HEK293 (cell line): ENCODE data around the gene TGFB3.

Source experiments
- CTCF ChIA-PET: fragments of 350-600 bp; formaldehyde crosslinking; extraction: SDS; loops from one replicate; lab custom pipeline; 2021; ENCODE audit warnings: antibody characterized with exemption; lab: Yijun Ruan, JAX
- POLR2A ChIA-PET: fragments of 300-600 bp; formaldehyde crosslinking; extraction: SDS; loops from one replicate; lab custom pipeline; 2020; ENCODE audit warnings: antibody characterized with exemption, inconsistent platforms; lab: Yijun Ruan, JAX
- H3K27ac ChIP-seq: fragments of 200-500 bp; sonication (Bioruptor generic); 2 replicates; pipeline ENCODE4 v1.5.1; 2014; ENCODE audit warnings: low read depth, low read length, control low read depth, inconsistent platforms; ENCODE audit errors: extremely low read depth
- H3K36me3 ChIP-seq, 2 experiments: fragments of 200-500 bp in 1 of 2; sonication (Bioruptor generic) in 1 of 2; 1 replicate in 1 of 2; 2 replicates in 1 of 2; pipeline ENCODE4 v1.5.1; 2014 to 2017; ENCODE audit warnings: inconsistent platforms in 2 of 2, low read length in 2 of 2; ENCODE audit not compliant: control insufficient read depth in 2 of 2, insufficient read depth in 1 of 2
- H3K4me1 ChIP-seq: fragments of 200-500 bp; sonication (Bioruptor generic); 2 replicates; pipeline ENCODE4 v1.5.1; 2014; ENCODE audit warnings: mild to moderate bottlenecking, low read length, inconsistent platforms; ENCODE audit not compliant: control insufficient read depth, insufficient read depth
- H3K4me3 ChIP-seq: 2 replicates; pipeline ENCODE4 v1.5.1; 2011; ENCODE audit warnings: low read depth, mild to moderate bottlenecking, control low read depth, low read length, moderate library complexity
- H3K9me3 ChIP-seq: fragments of 200-500 bp; sonication (Bioruptor generic); 2 replicates; pipeline ENCODE4 v1.5.1; 2014; ENCODE audit warnings: low read depth, low read length, inconsistent platforms; ENCODE audit not compliant: control insufficient read depth, insufficient read depth
- ATF2 ChIP-seq: fragments of 450-650 bp; formaldehyde crosslinking; IDR thresholded peaks from 2 replicates; pipeline ENCODE4 v1.5.1; 2016; ENCODE audit warnings: missing biosample characterization, missing genetic modification characterization, low read depth
- BCL6B ChIP-seq: fragments of 450-650 bp; formaldehyde crosslinking; IDR thresholded peaks from 2 replicates; pipeline ENCODE4 v1.5.1; 2017; ENCODE audit warnings: missing biosample characterization, missing genetic modification characterization
- OSR2 ChIP-seq: fragments of 450-650 bp; formaldehyde crosslinking; IDR thresholded peaks from 2 replicates; pipeline ENCODE4 v1.5.1; 2016; ENCODE audit warnings: missing biosample characterization, missing genetic modification characterization
- SETDB1 ChIP-seq: IDR thresholded peaks from one replicate; pipeline ENCODE4 v1.6.1; 2017; ENCODE audit warnings: mild to moderate bottlenecking, low read length, moderate library complexity, mixed read lengths; ENCODE audit not compliant: insufficient read length
- TCF7L2 ChIP-seq: IDR thresholded peaks from 2 replicates; pipeline ENCODE4 v1.6.1; 2011; ENCODE audit warnings: low read depth, mild to moderate bottlenecking, inconsistent platforms, low read length, moderate library complexity, borderline replicate concordance
- TSHZ1 ChIP-seq: fragments of 450-650 bp; formaldehyde crosslinking; IDR thresholded peaks from 2 replicates; pipeline ENCODE4 v1.5.1; 2016; ENCODE audit warnings: missing biosample characterization, missing genetic modification characterization, borderline replicate concordance
- YY1 ChIP-seq: fragments of 450-650 bp; formaldehyde crosslinking; IDR thresholded peaks from 2 replicates; pipeline ENCODE4 v1.5.1; 2018; ENCODE audit warnings: missing biosample characterization, missing genetic modification characterization
- ZBTB1 ChIP-seq: fragments of 450-650 bp; formaldehyde crosslinking; IDR thresholded peaks from 2 replicates; pipeline ENCODE4 v1.5.1; 2016; ENCODE audit warnings: missing biosample characterization, missing genetic modification characterization
- ZNF114 ChIP-seq: fragments of 450-650 bp; formaldehyde crosslinking; IDR thresholded peaks from 2 replicates; pipeline ENCODE4 v1.5.0; 2017; ENCODE audit warnings: missing biosample characterization, missing genetic modification characterization
- ZNF121 ChIP-seq: fragments of 450-650 bp; formaldehyde crosslinking; IDR thresholded peaks from 2 replicates; pipeline ENCODE4 v1.5.1; 2016; ENCODE audit warnings: missing biosample characterization, missing genetic modification characterization
- ZNF146 ChIP-seq: fragments of 450-650 bp; formaldehyde crosslinking; IDR thresholded peaks from 2 replicates; pipeline ENCODE4 v1.5.1; 2016; ENCODE audit warnings: missing biosample characterization, missing genetic modification characterization
- ZNF266 ChIP-seq: fragments of 450-650 bp; formaldehyde crosslinking; IDR thresholded peaks from 2 replicates; pipeline ENCODE4 v1.5.1; 2016; ENCODE audit warnings: missing biosample characterization, missing genetic modification characterization, low read depth
- ZNF37A ChIP-seq: fragments of 450-650 bp; IDR thresholded peaks from 2 replicates; pipeline ENCODE4 v1.5.1; 2018; ENCODE audit warnings: missing biosample characterization, missing genetic modification characterization
- ZNF510 ChIP-seq: fragments of 450-650 bp; formaldehyde crosslinking; IDR thresholded peaks from 2 replicates; pipeline ENCODE4 v1.5.1; 2018; ENCODE audit warnings: mild to moderate bottlenecking, missing genetic modification characterization, missing biosample characterization; ENCODE audit not compliant: insufficient replicate concordance
- ZNF513 ChIP-seq: fragments of 450-650 bp; IDR thresholded peaks from 2 replicates; pipeline ENCODE4 v1.5.1; 2018; ENCODE audit warnings: missing biosample characterization, missing genetic modification characterization
- ZNF514 ChIP-seq: fragments of 450-650 bp; formaldehyde crosslinking; IDR thresholded peaks from 2 replicates; pipeline ENCODE4 v1.5.1; 2016; ENCODE audit warnings: missing biosample characterization, missing genetic modification characterization
- ZNF529 ChIP-seq: fragments of 450-650 bp; formaldehyde crosslinking; IDR thresholded peaks from 2 replicates; pipeline ENCODE4 v1.5.1; 2017; ENCODE audit warnings: missing genetic modification characterization, missing biosample characterization; ENCODE audit not compliant: insufficient replicate concordance
- ZNF610 ChIP-seq: fragments of 450-650 bp; formaldehyde crosslinking; IDR thresholded peaks from 2 replicates; pipeline ENCODE4 v1.5.1; 2016; ENCODE audit warnings: missing biosample characterization, missing genetic modification characterization, borderline replicate concordance
- ZNF623 ChIP-seq: fragments of 450-650 bp; formaldehyde crosslinking; IDR thresholded peaks from 2 replicates; pipeline ENCODE4 v1.5.1; 2016; ENCODE audit warnings: missing biosample characterization, missing genetic modification characterization
- ZNF658 ChIP-seq: fragments of 450-650 bp; formaldehyde crosslinking; IDR thresholded peaks from 2 replicates; pipeline ENCODE4; 2016; ENCODE audit warnings: missing biosample characterization, missing genetic modification characterization
- ZNF664 ChIP-seq: fragments of 450-650 bp; formaldehyde crosslinking; IDR thresholded peaks from 2 replicates; pipeline ENCODE4 v1.5.1; 2016; ENCODE audit warnings: missing biosample characterization, missing genetic modification characterization
- ZNF747 ChIP-seq: fragments of 450-650 bp; formaldehyde crosslinking; IDR thresholded peaks from 2 replicates; pipeline ENCODE4 v1.5.1; 2016; ENCODE audit warnings: missing biosample characterization, missing genetic modification characterization
- ZNF768 ChIP-seq: fragments of 450-650 bp; formaldehyde crosslinking; IDR thresholded peaks from 2 replicates; pipeline ENCODE4 v1.5.1; 2018; ENCODE audit warnings: missing biosample characterization, mild to moderate bottlenecking, missing genetic modification characterization
- ZNF777 ChIP-seq: fragments of 450-650 bp; formaldehyde crosslinking; IDR thresholded peaks from 2 replicates; pipeline ENCODE4 v1.5.1; 2017; ENCODE audit warnings: missing biosample characterization, missing genetic modification characterization, borderline replicate concordance
- ZNF785 ChIP-seq: fragments of 450-650 bp; formaldehyde crosslinking; IDR thresholded peaks from 2 replicates; pipeline ENCODE4 v1.5.1; 2016; ENCODE audit warnings: missing biosample characterization, missing genetic modification characterization

TGFB3 gene

GRCh38 chr14:76006253-76006652 lies 24.5 kb upstream of the TGFB3 start:
- peaks cover 4% of the 10 kb centered on the region for H3K9me3 ChIP-seq
- H3K4me1 ChIP-seq, result no peaks in the 10 kb centered on the region
- no peak overlapping the region for H3K4me3 ChIP-seq
- no peak overlapping the region for H3K27ac ChIP-seq
- CTCF ChIA-PET, result interaction anchor here (0.6 to 1.4 kb wide), 3 partner anchors 9 to 13 kb away, joined by 3 to 4 read pairs (median 3); no protein-coding TSS in a partner anchor
- POLR2A ChIA-PET, result interaction anchor here (1.4 kb wide), 1 partner anchor 24 kb away, joined by 3 read pairs; the partner anchor contains the start of gene TGFB3
- H3K36me3 ChIP-seq, result peaks cover 35 to 77% of the 10 kb centered on the region in 2 experiments
- TF ChIP-seq ZNF777 (no peak), TCF7L2 (no peak), ZNF37A (tag by site-specific recombination) (no peak), ZNF610 (tag by site-specific recombination) (no peak), ZNF510 (tag by site-specific recombination) (no peak), ZNF121 (tag by site-specific recombination) (no peak), OSR2 (tag by site-specific recombination) (no peak), ZNF623 (tag by site-specific recombination) (no peak), ZNF785 (tag by site-specific recombination) (no peak), ZNF266 (tag by site-specific recombination) (no peak), ZBTB1 (no peak), SETDB1 (no peak), ZNF747 (tag by site-specific recombination) (no peak), YY1 (tag by site-specific recombination) (no peak), BCL6B (tag by site-specific recombination) (no peak), ZNF768 (tag by site-specific recombination) (no peak)

GRCh38 chr14:76002383-76002782 lies 20.6 kb upstream of the TGFB3 start:
- no peak for TF ChIP-seq ZNF514
- TF ChIP-seq ZNF529 (tag by site-specific recombination), result no peak
- TF ChIP-seq ATF2, result 0 out of 2 replicates have a peak, but pooled peaks have one; percentile 5
- POLR2A ChIA-PET, result no interaction called here
- peaks cover 35 to 78% of the 10 kb centered on the region in 2 experiments for H3K36me3 ChIP-seq
- H3K9me3 ChIP-seq, result peaks cover 4% of the 10 kb centered on the region
- CTCF ChIA-PET, result interaction anchor here (1.2 kb wide), 1 partner anchor 291 kb away, joined by 4 read pairs; no protein-coding TSS in a partner anchor
- no peaks in the 10 kb centered on the region for H3K4me1 ChIP-seq
- no peak overlapping the region for H3K4me3 ChIP-seq
- H3K27ac ChIP-seq, result no peak overlapping the region

GRCh38 chr14:75999511-76000190 lies 17.9 kb upstream of the TGFB3 start:
- H3K4me1 ChIP-seq, result no peaks in the 10 kb centered on the region
- peaks cover 23 to 79% of the 10 kb centered on the region in 2 experiments for H3K36me3 ChIP-seq
- H3K4me3 ChIP-seq, result no peak overlapping the region
- no peaks in the 10 kb centered on the region for H3K9me3 ChIP-seq
- H3K27ac ChIP-seq, result no peak overlapping the region
- POLR2A ChIA-PET, result no interaction called here
- CTCF ChIA-PET, result interaction anchor here (0.7 kb wide), 1 partner anchor 294 kb away, joined by 3 read pairs; no protein-coding TSS in a partner anchor
- no peak for TF ChIP-seq ZNF664 (tag by site-specific recombination)
- TF ChIP-seq ZNF658 (tag by site-specific recombination), result no peak
- no peak for TF ChIP-seq ZNF114 (tag by site-specific recombination)
- no peak for TF ChIP-seq ZNF747 (tag by site-specific recombination)
- TF ChIP-seq TSHZ1 (tag by site-specific recombination), result no peak
- TF ChIP-seq ZNF513 (tag by site-specific recombination), result no peak
- no peak for TF ChIP-seq ZNF146
